Stimulated activated CD4-positive, alpha-beta T cell treated with anti-CD3 and anti-CD28 coated beads, Interleukin-12 subunit alpha, Interleukin-12 subunit beta, amount 100 ng/mL, for 48 hours (primary cell): ENCODE results near the gene CPA1.
"Not testable (repeated sequence)": the region's sequence is repeated elsewhere in the genome, so short reads cannot be mapped to it uniquely, and the experiment has no call there.

Experiments used
- DNase-seq, 3 donors: peaks; one replicate each; pipeline ENCODE4 v3.0.0-alpha.2; 2020; ENCODE audit warnings: low read depth in 2 of 3, low spot score in 1 of 3

CPA1 gene

DNA sequence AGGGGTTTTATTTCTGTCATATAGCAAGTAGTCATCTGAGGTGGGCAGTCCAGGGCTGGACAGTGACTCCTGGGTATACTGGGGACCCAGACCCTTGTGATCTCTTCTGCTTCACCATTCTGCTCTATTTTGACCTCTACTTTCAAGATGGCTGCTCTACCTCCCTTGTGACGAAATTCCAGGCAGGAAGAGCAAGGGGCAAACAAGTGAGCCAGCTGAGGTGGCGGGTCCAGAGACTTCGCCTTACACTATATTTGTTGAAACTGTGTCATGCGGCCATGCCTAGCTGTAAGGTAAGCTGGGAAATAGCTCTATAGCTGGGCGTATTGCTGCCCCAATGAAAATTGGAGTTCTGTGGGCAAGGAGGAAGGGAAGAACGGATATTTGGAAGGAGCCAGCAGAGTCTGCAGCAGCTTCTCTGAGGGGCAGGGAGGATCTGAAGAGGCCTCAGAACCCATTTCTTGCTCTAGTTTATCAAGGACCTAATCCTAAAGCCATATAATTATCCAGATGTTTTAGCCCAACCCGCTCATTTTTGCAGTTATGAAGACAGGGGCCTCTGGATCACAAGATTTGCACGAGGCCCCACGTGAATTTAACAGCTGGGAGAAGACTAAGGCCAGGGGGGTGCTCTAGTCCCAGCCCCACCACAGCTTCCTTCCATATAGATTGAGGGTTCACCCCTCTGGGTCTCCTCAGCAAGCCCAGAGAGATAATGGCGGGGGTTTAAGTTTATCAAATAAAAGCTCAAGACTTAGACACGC lies 7.7 kb upstream of the CPA1 start:
- no peak for DNase-seq

DNA sequence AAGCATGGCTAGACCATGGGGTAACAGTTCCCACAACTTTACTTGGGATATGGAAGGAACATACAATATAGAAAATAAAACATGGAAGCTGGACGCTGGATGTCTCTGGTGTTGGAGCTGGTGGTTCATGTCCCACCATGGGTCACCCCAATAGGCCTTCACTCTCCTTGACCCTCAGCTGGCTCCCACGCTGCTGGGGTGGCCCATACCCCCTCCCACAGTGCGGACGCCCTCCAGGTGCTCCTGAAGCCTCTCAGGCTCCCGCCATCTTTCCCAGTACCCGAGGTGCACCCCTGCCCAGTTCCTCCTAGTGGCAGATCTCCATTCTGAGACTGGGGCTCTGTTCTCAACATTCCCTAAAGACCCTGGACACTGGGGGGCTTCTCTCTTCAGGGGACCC lies 5.8 kb upstream of the CPA1 start:
- no peak for DNase-seq

DNA sequence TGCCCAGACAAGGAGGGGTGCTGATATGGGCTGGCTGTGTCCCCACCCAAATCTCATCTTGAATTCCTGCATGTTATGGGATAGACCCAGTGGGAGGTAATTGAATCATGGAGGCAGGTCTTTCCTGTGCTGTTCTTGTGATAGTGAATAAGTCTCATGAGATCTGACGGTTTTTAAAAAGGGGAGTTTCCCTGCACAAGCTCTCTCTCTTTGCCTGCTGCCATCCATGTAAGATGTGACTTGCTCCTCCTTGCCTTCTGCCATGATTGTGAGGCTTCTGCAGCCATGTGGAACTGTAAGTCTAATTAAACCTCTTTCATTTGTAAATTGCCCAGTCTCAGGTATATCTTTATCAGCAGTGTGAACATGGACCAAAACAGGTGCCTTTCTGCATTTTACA lies 3.8 kb upstream of the CPA1 start:
- not testable (repeated sequence) for DNase-seq

DNA sequence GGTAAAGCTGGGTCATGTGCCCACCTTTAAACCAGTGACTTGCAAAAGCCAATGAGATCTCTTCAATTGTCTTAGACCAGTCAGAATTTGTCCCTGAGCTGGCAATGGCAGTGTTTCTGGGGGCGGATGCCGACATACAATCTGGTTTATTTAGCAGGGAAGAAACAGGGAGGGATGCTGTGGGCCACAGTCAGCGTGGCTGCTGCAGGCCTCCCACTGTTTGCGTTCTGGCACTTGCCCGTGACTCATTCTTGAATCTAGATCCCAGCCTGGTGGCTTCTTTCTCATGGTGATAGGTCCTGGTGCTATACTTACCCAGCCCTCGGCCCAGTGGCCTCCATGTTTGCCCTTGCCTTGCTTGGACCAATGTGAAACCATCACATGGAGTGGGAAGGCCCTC lies 3.1 kb upstream of the CPA1 start:
- no peak for DNase-seq

DNA sequence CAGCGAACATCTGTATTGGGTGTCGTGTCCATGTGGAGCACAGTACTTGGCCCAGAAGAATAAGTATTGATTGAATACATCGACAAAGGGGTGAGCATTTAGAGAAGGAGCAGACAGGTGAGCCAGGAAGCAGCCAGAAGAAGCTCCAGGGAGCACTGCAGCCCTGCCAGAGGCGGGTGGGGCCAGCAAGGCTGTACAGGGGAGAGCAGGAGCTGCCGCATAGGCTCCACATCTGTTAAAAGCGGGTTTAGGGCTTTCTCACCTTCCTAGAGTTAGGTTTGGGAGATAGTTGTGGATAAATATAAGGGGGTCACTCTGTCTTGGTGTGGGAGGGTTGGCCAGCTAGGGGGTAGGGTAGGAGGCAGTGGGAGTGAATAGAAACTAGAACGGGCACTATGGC lies 1.3 kb upstream of the CPA1 start:
- DNase-seq, result no peak

DNA sequence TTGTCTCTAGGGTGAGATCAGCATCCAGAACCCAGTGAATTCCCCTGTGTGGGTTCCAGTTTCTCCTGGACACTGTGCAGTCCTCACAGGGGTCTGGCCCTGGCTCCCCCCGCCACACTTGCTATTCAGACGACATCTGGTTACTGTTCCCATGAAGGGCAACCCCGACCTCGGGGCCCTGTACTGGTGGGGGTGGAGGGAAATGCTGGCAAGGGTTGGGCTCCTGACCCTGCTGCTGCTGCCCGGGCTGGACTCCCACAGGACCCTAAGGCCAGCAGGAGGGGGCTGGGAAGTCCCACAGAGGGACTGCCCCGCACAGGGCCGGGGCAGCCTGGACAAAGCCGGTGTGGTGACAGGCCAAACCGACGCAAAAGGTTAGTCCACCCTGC lies 768 bp upstream of the CPA1 start:
- DNase-seq, result no peak

DNA sequence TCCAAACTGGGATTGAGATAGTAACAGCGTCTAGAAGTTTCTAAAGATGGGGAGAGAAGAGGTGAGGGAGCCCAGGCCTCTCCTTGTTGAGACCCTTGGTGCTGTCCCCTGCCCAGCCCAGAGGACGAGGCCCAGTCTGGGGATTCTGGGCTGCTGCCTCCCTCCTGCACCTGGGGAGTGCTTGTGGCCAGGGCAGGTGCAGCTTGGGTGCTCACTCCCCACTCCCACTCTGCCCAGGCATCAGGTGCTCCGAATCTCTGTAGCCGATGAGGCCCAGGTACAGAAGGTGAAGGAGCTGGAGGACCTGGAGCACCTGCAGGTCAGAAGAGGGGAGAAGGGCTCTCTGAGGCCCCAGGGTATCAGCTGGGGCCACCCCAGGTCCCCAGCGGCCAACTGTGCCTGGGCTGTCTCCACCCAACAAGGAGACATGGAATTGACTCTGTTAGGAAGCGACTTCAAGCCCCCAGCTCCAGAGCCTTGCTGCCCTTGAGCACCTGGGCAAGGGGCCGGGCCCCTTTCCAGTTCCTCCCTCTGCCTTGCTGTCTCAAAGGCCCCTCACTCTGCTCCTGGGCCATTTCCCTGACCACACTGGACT lies 664 bp downstream of the CPA1 start:
- DNase-seq, result no peak

DNA sequence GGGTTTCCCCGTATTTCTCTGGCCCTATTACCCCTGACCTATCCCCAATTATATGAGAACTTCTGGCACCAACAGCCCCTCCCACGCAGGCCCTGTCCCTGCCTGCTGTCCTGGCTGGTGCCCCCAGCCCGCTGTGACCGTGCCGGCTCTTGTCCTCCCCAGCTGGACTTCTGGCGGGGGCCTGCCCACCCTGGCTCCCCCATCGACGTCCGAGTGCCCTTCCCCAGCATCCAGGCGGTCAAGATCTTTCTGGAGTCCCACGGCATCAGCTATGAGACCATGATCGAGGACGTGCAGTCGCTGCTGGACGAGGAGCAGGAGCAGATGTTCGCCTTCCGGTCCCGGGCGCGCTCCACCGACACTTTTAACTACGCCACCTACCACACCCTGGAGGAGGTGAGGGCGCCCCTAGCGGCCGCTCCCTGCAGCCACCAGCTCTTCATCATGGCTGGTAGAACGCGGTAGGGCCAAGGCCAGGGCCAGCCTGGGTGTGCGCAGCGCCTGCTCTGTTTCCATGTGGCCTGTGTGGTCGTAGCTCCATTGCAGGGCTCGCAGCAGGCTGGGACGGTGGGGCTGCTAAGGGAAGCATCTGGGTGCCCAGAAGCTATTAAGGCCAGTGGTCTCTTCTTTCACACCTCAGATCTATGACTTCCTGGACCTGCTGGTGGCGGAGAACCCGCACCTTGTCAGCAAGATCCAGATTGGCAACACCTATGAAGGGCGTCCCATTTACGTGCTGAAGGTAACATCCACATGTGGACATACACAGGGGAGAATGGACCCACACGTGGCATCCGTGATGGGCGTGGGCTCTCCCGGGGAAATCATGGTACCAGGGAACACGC lies 1.4 kb downstream of the CPA1 start:
- DNase-seq, result no peak

DNA sequence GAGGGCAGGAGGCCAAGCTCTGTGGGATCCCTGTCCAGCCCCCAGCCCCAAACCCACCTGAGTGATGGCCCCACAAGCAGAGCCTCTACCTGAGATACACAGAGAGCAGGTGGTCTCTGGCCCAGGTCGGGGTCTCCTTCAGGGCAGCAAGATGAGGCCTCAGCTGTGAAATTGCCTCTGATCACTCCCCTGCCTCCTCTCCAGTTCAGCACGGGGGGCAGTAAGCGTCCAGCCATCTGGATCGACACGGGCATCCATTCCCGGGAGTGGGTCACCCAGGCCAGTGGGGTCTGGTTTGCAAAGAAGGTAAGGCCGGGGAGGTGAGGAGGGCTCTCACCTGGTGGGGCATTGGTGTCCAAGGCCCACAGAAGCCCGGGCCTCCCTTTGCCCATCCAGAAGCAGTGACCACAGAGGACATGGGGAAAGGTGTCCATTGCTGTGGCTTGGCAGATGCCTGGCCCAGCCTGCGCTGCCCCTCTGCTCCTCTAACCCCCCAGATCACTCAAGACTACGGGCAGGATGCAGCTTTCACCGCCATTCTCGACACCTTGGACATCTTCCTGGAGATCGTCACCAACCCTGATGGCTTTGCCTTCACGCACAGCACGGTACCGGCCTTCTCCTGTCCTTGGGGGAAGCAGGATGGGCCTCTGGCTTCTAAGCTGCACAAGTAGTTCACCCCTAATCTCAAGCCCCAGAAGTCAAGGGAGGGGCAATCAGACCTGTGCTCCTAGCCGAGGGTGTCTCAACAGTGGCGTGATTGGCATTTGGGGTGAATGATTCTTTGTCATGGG lies 3.1 kb downstream of the CPA1 start:
- DNase-seq, result no peak

DNA sequence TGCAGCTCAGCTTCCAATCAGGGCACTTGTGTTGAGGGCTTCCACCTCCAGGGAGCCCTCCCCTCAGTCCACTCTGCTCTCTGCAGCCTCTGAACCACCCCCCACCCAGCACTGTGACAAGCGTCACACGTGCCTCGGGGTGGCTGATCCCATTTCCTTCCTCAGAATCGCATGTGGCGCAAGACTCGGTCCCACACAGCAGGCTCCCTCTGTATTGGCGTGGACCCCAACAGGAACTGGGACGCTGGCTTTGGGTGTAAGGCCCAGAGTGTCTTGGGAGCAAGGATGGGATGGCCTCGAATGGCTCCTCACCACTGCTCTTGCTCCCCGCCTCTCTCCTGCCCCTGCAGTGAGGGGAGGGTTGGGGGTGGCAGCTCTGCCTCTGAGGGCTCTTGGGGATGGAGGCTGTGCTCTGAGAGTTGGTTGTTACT lies 4.1 kb downstream of the CPA1 start:
- no peak for DNase-seq

DNA sequence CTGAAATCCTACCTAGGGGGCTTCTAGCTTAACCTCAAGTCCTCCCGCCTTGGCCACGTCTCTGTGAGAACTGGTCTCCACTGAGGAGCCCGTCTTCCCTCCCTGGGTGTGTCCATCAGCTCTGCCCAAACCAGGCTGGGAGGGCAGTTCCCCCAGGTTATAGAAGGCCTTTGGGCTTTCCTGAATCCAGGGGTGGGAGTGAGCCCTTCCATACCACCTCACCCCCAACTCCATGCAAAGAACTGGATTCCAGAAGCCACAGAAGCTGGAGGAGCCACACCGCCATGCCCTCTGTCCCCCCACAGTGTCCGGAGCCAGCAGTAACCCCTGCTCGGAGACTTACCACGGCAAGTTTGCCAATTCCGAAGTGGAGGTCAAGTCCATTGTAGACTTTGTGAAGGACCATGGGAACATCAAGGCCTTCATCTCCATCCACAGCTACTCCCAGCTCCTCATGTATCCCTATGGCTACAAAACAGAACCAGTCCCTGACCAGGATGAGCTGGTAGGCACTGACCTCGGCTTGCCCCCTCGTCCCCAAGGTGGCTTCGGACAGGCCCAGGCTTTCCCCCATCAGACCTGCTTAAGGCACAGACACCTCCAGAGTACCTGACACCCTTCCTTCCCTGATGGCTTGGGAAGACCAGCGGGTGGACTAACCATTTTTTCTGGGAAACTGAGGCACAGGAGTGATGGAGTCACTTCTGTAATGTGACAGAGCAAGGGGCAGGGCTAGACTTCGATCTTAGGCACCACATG lies 4.7 kb downstream of the CPA1 start:
- no peak for DNase-seq

DNA sequence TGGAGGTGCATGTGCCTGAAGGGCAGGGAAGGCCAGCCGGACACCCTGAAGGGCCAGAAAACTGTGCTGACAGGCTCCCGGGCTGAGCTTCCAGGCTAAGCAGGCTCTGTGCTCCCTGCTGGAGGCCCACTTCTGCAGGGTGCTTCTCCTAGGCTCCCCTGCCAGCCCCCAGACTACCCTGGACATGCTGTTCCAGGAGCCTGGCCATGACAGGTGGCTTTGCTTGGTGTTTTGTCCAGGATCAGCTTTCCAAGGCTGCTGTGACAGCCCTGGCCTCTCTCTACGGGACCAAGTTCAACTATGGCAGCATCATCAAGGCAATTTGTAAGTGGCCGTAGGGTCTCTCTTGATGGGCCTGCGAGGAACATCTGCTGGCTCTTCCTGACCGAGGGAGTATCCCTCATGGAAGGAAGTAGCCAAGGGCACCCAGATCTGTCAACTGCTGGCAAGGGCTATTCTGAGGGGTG lies 5.3 kb downstream of the CPA1 start:
- no peak for DNase-seq

DNA sequence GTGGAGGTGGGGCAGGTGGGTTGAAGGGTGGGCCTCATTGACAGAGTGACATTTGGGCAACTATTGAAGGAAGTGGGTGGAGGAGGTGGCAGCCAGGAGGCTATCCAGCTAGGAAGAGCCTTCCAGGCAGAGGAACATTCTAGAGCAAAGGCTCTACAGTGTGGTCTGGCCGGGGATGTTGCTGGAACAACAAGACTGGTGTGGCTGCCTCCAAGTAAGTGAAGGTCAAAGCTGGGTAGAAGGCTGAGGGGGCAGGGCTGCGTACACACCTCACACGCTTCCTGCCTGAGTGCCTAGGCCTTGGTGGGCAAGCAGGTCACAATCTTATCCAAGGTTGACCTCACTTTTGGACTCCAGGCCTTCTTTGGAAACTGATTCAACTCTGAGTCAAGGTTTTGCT lies 6.6 kb downstream of the CPA1 start:
- DNase-seq, result no peak

DNA sequence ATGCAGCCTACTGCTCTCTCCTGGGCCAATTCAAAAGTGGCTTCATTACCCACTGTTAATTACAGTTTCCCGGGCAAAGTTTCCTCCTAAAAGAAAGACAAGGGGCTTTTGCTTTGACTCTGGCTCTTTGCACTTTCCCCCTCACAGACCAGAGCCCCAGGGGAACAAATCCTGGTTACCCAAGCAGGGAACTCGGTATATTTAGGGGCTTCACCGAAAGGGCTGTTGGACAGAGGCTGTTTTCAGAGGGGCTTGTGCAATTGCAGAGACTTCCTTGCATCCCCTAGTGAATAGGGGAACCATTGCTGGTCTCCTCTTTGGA lies 7.0 kb downstream of the CPA1 start:
- DNase-seq, result no peak

DNA sequence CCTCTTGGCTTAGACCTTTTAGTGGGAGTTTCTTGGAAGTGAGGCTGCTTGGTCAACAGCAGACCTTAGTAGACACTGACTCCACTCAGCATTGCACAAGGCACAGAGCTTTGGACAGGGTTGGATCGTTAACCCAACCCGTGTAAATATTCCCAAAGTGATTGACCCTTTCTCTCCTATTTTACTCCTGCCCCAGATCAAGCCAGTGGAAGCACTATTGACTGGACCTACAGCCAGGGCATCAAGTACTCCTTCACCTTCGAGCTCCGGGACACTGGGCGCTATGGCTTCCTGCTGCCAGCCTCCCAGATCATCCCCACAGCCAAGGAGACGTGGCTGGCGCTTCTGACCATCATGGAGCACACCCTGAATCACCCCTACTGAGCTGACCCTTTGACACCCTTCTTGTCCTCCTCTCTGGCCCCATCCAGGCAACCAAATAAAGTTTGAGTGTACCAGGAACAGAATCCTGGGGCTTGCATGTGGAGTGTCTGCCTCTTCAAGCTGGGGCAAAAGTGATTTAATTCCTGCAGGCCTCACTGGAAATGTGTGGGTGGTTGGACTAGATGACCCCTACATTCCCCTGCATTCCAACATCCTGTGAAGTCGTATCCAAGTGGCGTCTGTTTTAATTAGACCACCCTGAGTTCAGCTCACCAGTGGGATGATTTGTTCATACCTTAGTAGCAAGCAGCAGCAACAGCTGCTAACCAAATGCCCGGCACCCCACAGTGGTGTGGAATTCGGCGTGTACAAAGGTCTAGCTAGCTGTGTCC lies 7.5 kb downstream of the CPA1 start:
- no peak for DNase-seq

DNA sequence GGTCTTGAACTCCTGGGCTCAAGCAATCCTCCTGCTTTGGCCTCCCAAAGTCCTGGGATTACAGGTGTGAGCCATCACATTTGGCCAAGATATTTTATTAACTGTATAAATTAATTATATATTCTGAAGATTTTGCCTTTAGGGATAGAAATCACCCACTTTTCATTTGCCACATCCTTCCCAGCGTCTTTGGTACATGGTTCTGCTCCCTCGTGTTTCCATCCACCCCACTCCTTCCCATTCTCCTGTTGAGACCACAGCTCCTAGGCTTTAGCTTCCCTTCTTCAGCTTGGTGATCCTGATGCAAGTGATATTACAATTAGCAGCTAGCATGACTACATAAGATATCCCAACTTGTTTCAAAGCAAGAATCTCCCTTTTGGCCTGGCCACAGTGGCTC lies 8.4 kb downstream of the CPA1 start:
- no peak for DNase-seq

DNA sequence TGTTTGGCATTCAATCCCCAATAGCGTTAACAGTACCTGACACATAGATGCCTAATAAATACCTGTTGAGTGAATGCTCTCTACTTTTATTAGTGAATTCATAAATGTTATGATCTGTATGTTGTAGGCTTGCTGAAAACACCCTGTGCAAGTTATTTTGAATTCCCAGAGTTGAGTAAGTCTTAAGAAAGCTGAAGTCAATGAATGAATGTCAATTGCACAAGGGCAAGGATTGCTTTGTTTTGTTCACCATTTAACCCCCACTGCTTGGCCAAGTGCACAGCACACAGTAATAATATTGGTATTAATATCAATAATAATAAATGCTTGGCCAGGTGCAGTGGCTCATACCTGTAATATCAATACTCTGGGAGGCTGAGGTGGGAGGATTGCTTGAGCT lies 10.2 kb downstream of the CPA1 start:
- DNase-seq, result no peak

DNA sequence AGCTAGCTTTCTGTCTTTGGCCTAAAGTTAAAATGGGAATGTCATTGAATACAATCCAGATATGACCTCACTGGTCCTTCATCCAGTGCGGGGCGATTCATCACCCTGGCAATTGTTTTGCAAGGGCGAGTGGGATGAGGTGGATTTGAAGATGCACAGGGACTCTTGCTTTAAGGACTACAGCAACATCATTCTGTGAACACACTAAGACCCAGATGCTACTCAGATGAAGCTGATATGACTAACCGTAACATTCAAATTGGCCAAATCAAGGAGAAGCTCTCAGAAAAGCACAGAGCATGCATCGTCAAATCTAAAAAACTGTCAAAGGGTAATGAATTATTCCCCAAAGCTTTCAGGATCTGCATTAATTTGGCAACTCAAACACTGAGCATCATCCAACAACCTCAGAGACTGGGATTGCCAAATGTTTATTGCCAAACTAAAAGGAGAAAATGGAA lies 12.8 kb downstream of the CPA1 start:
- DNase-seq, result no peak

DNA sequence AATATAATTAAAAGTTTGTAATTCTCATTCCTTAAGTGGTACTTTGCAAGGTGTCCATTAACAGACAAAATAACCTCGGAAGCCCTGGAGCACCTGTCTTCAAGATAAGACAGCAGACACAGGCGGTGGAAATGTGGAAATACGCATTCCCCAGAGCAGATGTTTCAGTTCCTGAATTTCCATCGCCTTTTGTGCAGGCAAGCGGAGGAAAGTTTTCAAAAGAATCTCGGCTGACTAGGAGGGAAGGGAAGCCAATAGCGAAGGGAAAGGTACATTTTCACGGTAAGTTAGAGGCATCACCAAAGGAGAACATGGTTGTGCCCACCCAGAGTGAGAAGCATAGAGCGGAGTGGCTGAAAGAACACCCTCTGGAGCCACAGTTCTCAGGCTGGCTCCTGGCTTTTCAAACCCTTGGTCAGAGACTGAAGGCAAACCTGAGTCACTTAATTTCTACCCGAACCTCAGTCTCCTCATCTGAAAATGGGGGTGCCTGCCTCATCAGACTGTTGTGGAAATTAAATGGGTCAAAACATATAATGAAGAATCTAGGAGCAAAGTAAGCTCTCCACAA lies 13.6 kb downstream of the CPA1 start:
- no peak for DNase-seq
